ENCODE data around the gene COL24A1.

COL24A1 gene

GRCh38 chr1:86195281-86195680 lies 38.7 kb upstream of the COL24A1 start:
- DNase-seq (ENCODE audit: low spot score) = no peak
- in situ Hi-C loops (cut with MboI; ENCODE audit: low pct_unique_long_range_greater_than_20kb, low sequenced_read_pairs, unreplicated experiment) = no loop called here
- no peak for TF ChIP-seq CTCF (IDR thresholded peaks at IDR 0.05; ENCODE audit: extremely low read depth, insufficient read depth, missing control alignments)

- in situ Hi-C loops (cut with MboI; ENCODE audit: low pct_unique_long_range_greater_than_20kb, low sequenced_read_pairs, unreplicated experiment) = no loop called here
- TF ChIP-seq CTCF (IDR thresholded peaks at IDR 0.05; ENCODE audit: extremely low read depth, insufficient read depth, missing control alignments) = no peak
Measured at GRCh38 chr1:86194491-86195034, 38.0 kb upstream of the COL24A1 start.

GRCh38 chr1:86192417-86192816 lies 35.8 kb upstream of the COL24A1 start:
- DNase-seq (ENCODE audit: low spot score) = no peak
- in situ Hi-C loops (cut with MboI; ENCODE audit: low pct_unique_long_range_greater_than_20kb, low sequenced_read_pairs, unreplicated experiment) = no loop called here
- TF ChIP-seq CTCF (IDR thresholded peaks at IDR 0.05; ENCODE audit: extremely low read depth, insufficient read depth, missing control alignments) = no peak

More at GRCh38 chr1:86194491-86195034, 38.0 kb upstream of the COL24A1 start:
- DNase-seq (ENCODE audit: low spot score) = no peak

GRCh38 chr1:86191958-86192357 lies 35.4 kb upstream of the COL24A1 start:
- DNase-seq (ENCODE audit: low spot score) = no peak
- in situ Hi-C loops (cut with MboI; ENCODE audit: low pct_unique_long_range_greater_than_20kb, low sequenced_read_pairs, unreplicated experiment) = no loop called here
- TF ChIP-seq CTCF (IDR thresholded peaks at IDR 0.05; ENCODE audit: extremely low read depth, insufficient read depth, missing control alignments) = no peak

- in situ Hi-C loops (cut with MboI; ENCODE audit: low pct_unique_long_range_greater_than_20kb, low sequenced_read_pairs, unreplicated experiment) = no loop called here
- TF ChIP-seq CTCF (IDR thresholded peaks at IDR 0.05; ENCODE audit: extremely low read depth, insufficient read depth, missing control alignments) = no peak
- DNase-seq (ENCODE audit: low spot score) = no peak
Measured at GRCh38 chr1:86190873-86191272, 34.3 kb upstream of the COL24A1 start.

GRCh38 chr1:86184426-86184825 lies 27.9 kb upstream of the COL24A1 start:
- TF ChIP-seq CTCF (IDR thresholded peaks at IDR 0.05; ENCODE audit: extremely low read depth, insufficient read depth, missing control alignments) = no peak
- DNase-seq (ENCODE audit: low spot score) = no peak
- in situ Hi-C loops (cut with MboI; ENCODE audit: low pct_unique_long_range_greater_than_20kb, low sequenced_read_pairs, unreplicated experiment) = no loop called here

GRCh38 chr1:86183810-86184209 lies 27.2 kb upstream of the COL24A1 start:
- TF ChIP-seq CTCF (IDR thresholded peaks at IDR 0.05; ENCODE audit: extremely low read depth, insufficient read depth, missing control alignments) = no peak

More at GRCh38 chr1:86183810-86184209, 27.2 kb upstream of the COL24A1 start:
- in situ Hi-C loops (cut with MboI; ENCODE audit: low pct_unique_long_range_greater_than_20kb, low sequenced_read_pairs, unreplicated experiment) = no loop called here
- DNase-seq (ENCODE audit: low spot score) = no peak

Data from GM13977 (cell line).